Stimulated activated CD4-positive, alpha-beta T cell treated with anti-CD3 and anti-CD28 coated beads, Interleukin-1b, Interleukin-23, amount 100 ng/mL, for 48 hours (primary cell): ENCODE results near the gene ANKRD30A.
"Not testable (repeated sequence)": the region's sequence is repeated elsewhere in the genome, so short reads cannot be mapped to it uniquely, and the experiment has no call there.

Source experiments
- DNase-seq: peaks from one replicate; pipeline ENCODE4 v3.0.0-alpha.2; 2020

ANKRD30A gene, protein sequence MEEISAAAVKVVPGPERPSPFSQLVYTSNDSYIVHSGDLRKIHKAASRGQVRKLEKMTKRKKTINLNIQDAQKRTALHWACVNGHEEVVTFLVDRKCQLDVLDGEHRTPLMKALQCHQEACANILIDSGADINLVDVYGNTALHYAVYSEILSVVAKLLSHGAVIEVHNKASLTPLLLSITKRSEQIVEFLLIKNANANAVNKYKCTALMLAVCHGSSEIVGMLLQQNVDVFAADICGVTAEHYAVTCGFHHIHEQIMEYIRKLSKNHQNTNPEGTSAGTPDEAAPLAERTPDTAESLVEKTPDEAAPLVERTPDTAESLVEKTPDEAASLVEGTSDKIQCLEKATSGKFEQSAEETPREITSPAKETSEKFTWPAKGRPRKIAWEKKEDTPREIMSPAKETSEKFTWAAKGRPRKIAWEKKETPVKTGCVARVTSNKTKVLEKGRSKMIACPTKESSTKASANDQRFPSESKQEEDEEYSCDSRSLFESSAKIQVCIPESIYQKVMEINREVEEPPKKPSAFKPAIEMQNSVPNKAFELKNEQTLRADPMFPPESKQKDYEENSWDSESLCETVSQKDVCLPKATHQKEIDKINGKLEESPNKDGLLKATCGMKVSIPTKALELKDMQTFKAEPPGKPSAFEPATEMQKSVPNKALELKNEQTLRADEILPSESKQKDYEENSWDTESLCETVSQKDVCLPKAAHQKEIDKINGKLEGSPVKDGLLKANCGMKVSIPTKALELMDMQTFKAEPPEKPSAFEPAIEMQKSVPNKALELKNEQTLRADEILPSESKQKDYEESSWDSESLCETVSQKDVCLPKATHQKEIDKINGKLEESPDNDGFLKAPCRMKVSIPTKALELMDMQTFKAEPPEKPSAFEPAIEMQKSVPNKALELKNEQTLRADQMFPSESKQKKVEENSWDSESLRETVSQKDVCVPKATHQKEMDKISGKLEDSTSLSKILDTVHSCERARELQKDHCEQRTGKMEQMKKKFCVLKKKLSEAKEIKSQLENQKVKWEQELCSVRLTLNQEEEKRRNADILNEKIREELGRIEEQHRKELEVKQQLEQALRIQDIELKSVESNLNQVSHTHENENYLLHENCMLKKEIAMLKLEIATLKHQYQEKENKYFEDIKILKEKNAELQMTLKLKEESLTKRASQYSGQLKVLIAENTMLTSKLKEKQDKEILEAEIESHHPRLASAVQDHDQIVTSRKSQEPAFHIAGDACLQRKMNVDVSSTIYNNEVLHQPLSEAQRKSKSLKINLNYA (N-terminal part only)

DNA sequence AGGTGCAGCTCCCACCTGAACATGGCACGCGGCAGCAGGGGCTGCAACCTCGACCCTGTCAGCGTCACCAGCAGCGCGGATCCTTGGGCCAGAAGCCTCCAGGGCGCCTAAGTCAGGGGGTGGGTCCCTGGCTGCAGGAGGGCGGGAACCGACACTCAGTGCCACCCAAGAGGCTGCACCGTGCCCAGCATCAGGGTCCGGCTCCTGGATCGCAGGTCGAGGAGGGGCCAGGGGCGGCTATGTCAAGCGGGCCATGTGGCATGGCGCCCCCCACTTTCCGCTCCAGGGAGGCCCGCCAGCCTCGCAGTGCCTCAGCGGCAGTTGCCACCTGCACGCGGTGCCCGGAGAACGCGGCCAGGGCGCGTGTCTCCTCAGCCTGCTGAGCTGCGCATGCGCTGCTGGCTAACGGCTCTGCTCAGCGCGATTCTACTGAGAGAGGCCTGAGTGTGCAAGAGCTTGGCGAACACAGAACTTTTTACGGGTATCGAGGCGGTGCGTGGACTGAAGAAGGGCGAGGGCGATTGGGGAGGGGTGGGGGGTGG, at the start of gene ANKRD30A:
ANKRD30A (plus strand) TSS at position 408 of the 542 bp plus-strand sequence. CDS start 190 bp downstream, outside the sequence.
- DNase-seq = no peak

DNA sequence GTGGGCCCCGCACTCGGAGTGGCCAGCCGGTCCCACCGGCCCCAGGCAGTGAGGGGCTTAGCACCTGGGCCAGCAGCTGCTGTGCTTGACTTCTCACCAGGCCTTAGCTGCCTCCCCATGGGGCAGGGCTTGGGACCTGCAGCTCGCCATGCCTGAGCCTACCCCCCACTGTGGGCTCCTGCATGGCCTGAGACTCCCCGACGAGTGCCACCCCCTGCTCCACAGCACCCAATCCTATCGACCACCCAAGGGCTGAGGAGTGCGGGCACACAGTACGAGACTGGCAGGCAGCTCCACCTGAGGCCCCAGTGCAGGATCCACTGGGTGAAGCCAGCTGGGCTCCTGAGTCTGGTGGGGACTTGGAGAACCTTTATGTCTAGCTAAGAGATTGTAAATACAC, 49.3 kb upstream of the ANKRD30A start:
- DNase-seq = not testable (repeated sequence)

DNA sequence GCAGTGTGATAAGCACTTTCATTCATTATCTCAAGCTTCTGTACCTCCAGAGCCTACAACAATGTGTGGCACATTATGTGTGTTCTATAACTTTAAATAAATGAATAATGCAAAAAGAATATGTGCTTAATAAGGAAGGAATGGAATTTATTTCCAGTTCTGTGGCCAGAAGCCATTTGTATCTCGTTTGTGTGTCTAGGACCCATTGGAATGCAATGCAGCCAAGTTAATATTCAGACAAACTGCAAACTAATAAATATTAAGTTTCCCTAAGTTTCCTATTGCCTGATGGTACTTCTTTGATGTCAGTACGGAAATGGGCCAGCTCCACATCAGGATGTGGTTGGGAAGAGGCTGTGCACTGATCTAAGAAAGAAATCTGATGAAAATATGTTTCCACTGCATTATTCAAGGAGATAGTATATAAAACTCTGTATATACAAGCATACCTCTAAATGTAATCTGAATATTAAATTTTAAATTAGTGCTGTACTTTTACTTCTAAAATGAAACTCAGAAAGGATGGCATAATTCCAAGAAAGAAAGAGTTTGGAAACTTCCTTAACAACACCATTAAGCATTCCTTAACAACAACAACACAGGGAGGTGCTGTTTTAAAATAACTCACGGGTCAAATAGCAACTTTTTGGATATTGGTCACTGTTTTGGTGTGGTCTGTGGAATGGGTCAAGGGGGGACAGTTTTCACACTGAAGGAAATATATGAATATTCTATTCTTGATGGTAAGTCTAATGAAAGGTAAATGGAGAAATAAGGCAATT, 29.4 kb upstream of the ANKRD30A start:
- DNase-seq = no peak

DNA sequence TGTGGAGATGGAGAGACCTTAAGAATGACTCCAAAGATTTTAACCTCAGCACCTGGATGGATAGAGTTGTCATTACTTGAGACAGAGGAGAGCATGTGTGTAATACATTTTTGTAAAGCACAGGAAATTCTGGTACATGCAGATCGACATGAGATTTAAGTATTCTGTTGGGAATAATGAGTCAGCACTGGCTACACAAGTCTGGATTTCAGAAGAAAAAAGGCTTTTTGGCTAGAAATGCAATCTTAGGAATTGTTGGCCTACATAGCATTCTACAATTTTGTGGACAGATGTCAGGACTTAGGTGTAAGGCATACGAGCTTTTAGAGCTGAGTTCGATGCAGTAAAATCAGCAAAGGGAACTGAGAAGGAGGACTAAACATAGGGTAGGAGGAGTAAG, 24.1 kb upstream of the ANKRD30A start:
- no peak for DNase-seq

DNA sequence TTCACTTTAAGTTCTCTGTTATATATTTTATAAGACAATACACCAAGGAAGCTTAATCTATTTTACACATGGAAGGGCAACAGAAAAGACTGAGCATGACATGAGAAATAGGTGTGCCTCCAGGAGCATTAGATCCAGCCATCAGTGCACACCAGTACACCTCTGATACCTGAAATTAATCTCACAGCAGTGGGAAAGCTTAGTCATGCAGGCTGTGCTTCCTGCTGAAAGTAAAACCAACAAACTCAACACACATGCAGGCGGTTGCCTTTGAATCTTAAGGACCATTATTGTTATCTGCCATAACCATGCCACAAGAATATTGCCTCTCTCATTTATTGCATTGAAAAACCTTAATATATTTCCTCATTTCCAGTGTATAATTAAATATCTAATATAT, 16.4 kb upstream of the ANKRD30A start:
- DNase-seq = no peak

DNA sequence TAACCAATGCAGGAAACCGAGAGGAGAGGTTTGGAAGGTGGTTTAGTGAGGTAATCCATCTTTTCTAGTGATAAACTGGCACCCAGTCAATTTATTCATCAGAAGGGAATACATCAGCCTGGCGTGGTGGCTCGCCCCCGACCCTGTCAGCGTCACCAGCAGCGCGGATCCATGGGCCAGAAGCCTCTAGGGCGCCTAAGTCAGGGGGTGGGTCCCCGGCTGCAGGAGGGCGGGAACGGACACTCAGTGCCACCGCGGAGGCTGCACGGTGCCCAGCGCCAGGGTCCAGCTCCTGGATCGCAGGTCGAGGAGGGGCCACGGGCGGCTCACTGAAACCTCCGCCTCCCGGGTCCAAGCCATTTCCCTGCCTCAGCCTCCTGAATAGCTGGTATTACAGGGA, 866 bp upstream of the ANKRD30A start:
- DNase-seq = no peak

DNA sequence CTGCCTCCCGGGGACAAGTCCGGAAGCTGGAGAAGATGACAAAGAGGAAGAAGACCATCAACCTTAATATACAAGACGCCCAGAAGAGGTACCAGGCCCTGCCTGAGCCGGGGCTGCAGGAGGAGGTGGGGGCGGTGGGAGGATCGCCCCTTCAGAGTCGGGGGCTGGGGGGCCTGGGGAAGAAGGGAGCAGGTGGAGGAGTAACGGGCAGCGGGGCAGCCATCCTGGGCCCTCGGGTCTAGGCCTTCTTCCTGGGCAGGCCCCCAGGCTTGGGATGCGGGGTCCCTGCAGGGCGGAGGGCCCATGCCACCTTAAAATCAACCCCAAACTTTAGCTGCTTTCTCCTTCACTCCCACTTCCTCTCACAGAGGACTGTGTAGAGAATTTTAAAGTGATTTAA, 523 bp downstream of the ANKRD30A start:
- no peak for DNase-seq

DNA sequence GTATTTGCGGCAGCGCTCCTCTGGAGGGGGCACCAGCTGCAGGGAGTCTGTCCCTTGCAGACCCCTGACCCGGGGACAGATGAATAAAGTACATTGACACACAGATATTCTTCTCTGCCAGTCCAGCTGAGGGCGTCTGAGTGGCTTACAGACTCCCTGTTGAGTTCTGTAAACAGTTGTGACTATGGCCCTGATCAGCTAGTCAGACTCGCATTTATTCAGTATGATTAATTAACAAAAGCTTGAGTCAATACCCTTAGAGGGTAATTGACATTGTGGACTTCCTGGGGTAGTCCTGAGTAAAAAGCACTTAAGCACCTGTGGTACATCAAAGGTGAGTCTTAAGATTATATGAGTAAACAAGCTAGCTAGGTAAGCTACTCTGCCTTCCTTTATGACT, 21.0 kb downstream of the ANKRD30A start:
- DNase-seq = no peak

DNA sequence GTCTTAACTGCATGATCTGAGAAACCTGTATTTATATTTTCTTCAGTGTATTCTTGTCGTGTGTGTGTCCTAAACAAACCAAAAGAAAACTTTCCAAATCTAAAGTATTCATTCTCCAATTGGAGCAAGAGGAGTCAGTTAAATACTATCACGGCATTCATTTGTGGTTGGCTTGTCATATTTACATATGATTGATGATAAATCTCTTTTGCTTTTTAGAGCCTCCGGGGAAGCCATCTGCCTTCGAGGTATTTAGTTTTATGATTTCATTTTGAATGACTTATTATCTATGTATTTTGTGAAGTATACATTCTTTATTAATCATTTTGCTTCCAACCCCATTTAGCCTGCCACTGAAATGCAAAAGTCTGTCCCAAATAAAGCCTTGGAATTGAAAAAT, 37.0 kb downstream of the ANKRD30A start:
- not testable (repeated sequence) for DNase-seq

DNA sequence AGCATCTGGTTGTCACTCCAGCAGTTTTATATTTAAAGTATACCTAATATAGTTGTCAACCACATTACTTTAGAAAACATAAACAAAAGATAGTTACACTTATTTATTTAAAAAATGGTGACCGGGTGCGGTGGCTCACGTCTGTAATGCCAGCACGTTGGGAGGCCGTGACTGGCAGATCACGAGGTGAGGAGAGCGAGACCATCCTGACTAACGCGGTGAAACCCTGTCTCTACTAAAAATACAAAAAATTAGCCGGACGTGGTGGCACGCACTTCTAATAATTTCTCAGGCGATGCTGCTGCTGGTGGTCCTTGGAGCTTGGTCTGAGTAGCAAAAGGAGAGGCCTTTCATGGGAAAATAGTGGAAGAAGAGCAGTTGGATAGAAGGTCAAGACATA, 46.5 kb downstream of the ANKRD30A start:
- DNase-seq = not testable (repeated sequence)

DNA sequence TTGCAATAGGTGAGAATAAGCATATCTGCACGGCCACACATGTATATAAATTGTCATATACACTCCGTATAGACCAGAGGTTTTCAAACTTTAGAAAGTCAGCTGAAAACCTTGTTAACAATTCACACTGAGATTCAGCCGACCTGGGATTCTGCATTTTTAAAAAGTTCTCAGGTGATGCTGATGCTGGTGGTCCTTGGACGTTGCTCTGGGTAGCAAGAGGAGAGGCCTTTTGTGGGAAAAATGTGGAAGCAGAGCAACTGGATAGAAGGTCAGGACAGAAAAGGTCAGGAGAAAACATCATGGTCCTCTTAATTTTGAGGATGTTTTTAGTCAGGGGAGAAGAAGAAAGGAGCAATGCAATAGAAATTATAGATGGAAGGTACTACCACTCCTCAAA, 52.9 kb downstream of the ANKRD30A start:
- not testable (repeated sequence) for DNase-seq

DNA sequence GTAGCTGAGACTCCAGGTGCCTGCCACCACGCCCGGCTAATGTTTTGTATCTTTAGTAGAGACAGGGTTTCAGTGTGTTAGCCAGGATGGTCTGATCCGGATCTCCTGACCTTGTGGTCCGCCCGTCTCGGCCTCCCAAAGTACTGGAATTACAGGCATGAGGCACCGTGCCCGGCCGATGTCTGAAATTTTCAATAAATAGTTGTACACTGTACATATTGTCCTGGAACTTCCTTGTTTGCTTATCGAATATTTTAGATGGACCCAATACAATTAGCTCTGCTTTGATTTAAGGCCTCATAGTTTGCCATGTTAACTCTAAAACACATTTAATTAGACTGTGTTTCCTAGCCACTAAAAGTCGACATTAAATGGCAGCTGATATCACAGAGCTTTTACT, 57.3 kb downstream of the ANKRD30A start:
- not testable (repeated sequence) for DNase-seq

DNA sequence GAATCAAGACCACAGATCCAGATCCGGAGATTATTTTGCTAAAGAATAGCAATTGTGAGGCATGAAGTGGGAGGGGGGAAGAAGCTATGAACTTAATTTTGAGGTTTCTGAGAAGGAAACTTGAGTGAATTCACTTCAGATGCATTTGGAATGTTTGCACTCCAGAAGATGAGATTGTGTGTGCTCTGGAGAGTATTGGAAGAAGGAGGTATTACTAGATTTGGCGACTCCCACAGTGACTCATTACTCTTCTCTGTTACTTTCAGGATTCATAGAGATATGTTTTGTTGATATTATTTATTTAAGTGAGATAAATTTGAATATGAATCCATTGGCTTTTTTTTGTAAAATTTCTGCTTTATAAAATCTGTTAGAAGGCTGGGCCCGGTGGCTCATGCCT, 80.7 kb downstream of the ANKRD30A start:
- no peak for DNase-seq

DNA sequence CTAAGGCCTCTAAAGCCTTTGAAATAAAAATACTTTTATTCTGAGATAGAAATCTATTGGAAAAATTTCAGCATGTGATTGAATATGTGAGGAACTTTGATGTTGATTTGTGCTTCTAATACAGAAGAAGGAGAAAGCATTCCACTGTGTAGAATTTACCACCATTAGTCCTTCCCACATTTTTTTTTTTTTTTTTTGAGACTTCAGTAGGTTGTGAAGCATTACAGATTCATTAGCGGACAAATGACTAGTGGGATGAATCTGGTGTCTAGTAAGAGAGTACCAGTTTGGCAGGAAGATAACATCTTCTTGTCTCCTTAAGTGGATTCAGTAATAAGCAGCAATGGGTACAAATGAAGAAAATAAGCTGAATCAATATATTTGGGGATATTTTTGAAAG, 95.5 kb downstream of the ANKRD30A start:
- no peak for DNase-seq

DNA sequence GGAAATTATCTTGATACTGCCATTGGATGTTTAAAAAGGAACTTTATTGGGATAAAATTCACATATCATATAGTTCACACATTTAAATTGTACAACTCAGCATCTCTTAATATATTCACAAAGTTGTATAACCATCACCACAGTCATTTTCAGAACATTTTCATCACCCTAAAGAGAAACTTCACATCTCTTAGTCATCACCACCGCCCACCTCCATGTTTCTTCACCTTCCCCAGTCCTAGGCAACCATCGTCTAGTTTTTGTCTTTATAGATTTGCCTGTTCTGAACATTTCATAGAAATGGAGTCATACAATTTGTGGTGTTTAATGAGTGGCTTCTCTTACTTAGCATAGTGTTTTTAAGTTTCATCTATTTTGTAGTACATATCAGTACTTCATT, 96.6 kb downstream of the ANKRD30A start:
- DNase-seq = no peak

DNA sequence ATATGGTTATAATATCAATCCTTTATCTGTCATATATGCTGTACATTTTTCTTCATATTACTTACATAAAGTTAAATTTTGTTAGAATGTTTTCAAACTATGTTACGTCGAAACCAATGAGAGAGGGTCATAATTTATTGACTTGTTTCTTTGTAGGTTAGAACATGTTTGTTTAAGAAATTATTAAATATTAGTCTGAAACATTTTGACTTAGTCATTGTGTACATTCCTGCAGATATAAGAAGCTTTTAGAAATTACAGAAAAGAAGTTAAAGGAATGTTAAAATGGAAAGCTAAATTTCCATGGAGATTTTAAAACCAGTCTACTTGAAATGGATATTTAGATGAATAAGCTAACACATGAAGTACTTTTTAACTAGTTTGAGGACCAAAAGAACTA, 99.8 kb downstream of the ANKRD30A start:
- DNase-seq = no peak

DNA sequence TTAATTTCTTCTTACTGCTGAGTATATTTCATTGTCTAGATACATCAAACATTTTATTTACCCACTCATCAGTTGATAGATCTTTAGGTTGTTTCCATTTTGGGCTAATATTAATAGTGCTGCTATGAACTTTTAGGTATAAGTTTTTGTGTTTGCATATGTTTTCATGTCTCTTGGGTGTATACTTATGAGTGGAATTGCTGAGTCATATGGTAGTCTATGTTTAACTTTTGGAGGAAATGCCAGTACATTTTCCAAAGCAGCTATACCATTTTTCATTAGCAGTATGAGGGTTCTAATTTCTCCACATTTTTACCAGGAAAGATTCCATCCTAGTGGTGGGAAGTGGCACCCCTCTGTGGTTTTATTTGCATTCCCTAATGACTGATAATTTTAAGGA, 101.1 kb downstream of the ANKRD30A start:
- no peak for DNase-seq

DNA sequence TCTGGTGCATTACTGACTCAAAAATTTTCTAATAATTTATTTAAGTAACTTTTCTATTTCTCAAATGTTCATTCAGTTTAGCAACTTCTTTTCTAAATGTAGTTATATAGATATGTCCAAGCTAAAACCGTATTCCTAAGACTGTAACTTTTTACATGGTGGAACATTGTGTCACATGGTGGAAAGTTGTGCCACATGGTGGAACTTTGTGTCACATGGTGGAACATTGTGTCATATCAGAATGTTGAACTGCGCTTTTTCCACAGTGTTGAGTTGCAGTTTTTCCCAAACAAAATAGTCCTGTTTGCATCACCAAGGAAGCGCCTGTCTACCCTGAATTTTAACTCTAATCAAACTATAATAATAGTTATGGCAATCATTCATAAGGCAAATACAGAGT, 109.3 kb downstream of the ANKRD30A start:
- no peak for DNase-seq

DNA sequence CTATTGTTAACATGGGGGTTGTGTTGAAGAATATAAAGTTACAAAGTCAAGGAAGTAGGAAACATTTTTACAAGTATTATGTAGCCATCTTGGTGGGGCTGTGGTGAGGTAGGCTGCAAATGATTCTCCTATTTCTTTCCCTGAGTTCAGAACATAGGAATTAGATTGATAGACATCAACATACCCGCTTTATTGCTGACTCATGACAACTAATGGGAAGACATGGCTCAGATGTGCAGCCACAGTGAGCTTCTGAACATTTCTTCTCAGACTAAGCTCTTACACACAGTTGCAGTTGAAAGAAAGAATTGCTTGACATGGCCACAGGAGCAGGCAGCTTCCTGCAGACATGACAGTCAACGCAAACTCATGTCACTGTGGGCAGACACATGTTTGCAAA, 110.7 kb downstream of the ANKRD30A start:
- no peak for DNase-seq

DNA sequence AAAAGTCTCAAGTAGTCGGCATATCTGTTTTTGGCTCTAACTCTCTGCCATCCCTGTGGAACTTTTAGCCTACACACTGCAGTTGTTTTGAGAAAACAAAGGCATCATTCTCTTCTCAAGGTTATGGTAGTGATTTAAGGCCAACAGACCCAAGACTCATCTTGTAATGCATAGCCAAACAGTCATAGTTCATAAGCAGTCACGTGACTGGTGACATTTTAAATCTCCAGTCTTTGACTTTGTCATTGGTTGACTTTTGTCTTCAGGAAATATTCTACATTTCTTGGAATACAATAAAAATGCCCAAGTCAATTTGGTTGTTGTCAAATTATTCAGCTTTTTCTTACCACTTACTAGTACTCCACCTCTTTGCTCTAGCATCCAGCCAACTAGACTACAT, 114.8 kb downstream of the ANKRD30A start:
- DNase-seq = no peak

DNA sequence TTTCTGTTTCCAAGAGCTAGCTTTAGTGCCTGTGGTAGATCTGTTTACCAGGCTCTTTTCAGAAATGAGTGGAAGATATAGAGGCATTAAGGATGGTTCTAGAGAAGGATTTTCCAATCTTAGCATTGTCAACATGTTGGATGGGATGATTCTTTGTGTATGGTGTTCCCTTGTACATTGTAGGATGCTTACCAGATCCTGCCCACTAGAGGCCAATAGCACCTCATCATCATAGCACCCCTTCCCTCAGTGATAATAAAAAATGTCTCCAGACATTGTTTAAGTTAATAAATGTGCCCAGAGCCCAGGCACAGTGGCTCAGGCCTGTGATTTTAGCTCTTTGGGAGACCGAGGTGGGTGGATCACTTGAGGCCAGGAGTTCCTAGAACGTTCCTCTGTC, 121.2 kb downstream of the ANKRD30A start:
- no peak for DNase-seq

DNA sequence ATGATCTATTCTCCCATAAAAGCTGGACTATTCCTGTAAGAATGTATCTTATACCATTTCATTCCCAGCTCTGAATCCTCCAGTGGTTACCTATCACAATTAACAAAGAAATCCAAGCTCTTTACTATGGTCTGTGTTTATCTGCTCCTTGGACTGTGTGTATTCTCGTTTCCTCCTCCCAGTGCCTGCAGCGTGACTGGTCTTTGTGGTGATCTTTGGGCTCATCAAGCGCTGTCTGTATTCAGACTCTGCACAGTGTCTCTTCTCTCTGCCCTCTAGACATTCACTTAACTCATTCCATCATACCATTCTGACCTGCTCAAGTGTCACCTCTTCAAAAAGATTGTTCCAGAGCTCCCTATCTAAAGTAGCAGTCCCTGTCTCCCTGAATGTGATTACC, 130.4 kb downstream of the ANKRD30A start:
- not testable (repeated sequence) for DNase-seq
